ENCODE results near the gene CEBPE. TPM values are rescaled to one million over a fixed set of nuclear protein-coding genes. Genes with fewer than 3 reads are reported as not detected.

Gene CEBPE
- polyA plus RNA-seq, 1 of the 3 experiments (the other 2 are of a cell fraction): not detected

GRCh38 chr14:23140371-23140770 lies 21.3 kb upstream of the CEBPE start:
- Histone ChIP-seq H3K4me3 (ENCODE audit: low read depth in 2 of 2, low read length in 1 of 2) (no peak overlapping the region), H3K36me3 (replicated peaks in 1 of 2; ENCODE audit: control insufficient read depth in 1 of 2, insufficient read depth in 2 of 2, low read length in 1 of 2) (no peaks in the 10 kb centered on the region), H4K20me1 (ENCODE audit: insufficient read depth) (no peaks in the 10 kb centered on the region), H3K27me3 (ENCODE audit: insufficient read depth) (no peaks in the 10 kb centered on the region; the same call in 1 of the 2 replicates), H3K4me1 (ENCODE audit: control insufficient read depth in 1 of 2, insufficient read depth in 2 of 2, low read depth in 1 of 2, low read length in 1 of 2) (no peaks in the 10 kb centered on the region; a peak in 1 of 4 replicates), H3K27ac (ENCODE audit: low read depth in 2 of 2, low read length in 1 of 2) (no peak overlapping the region), H3K9me2 (no peaks in the 10 kb centered on the region), H3K4me2 (no peak overlapping the region), H3K79me2 (ENCODE audit: insufficient read depth) (no peaks in the 10 kb centered on the region), H2AFZ (ENCODE audit: low read depth) (no peak overlapping the region), H3K9me3 (no peaks in the 10 kb centered on the region), H3K9ac (no peak overlapping the region), H3F3A (replicated peaks; ENCODE audit: insufficient read depth) (no peaks in the 10 kb centered on the region)
- CTCF ChIA-PET: interaction anchor here (3.2 kb wide), 1 partner anchor 19 kb away, joined by 28 read pairs; no protein-coding TSS in a partner anchor
- TF ChIP-seq SIN3A (IDR thresholded peaks at IDR 0.05; ENCODE audit: borderline replicate concordance, low read depth, low read length): no peak
- WGBS (ENCODE audit: low lambda C conversion rate): 52% methylated on average over 5 of the region's 6 CpGs
- DNase-seq: no peak
- POLR2A ChIA-PET: no interaction called here

- Histone ChIP-seq H3K4me2 (no peak overlapping the region), H3K36me3 (replicated peaks in 1 of 2; ENCODE audit: control insufficient read depth in 1 of 2, insufficient read depth in 2 of 2, low read length in 1 of 2) (no peaks in the 10 kb centered on the region), H4K20me1 (ENCODE audit: insufficient read depth) (no peaks in the 10 kb centered on the region), H3K9me3 (no peaks in the 10 kb centered on the region), H3K27ac (ENCODE audit: low read depth in 2 of 2, low read length in 1 of 2) (no peak overlapping the region), H3F3A (replicated peaks; ENCODE audit: insufficient read depth) (no peaks in the 10 kb centered on the region), H3K27me3 (ENCODE audit: insufficient read depth) (no peaks in the 10 kb centered on the region; the same call in 1 of the 2 replicates), H2AFZ (ENCODE audit: low read depth) (no peak overlapping the region), H3K4me1 (ENCODE audit: control insufficient read depth in 1 of 2, insufficient read depth in 2 of 2, low read depth in 1 of 2, low read length in 1 of 2) (no peaks in the 10 kb centered on the region; a peak in 1 of 4 replicates), H3K4me3 (ENCODE audit: low read depth in 2 of 2, low read length in 1 of 2) (no peak overlapping the region), H3K79me2 (ENCODE audit: insufficient read depth) (no peaks in the 10 kb centered on the region), H3K9ac (no peak overlapping the region), H3K9me2 (no peaks in the 10 kb centered on the region)
- CTCF ChIA-PET: no interaction called here
- WGBS (ENCODE audit: low lambda C conversion rate): 37% methylated on average over 2 of the region's 2 CpGs
- no peak for DNase-seq
- POLR2A ChIA-PET: no interaction called here
- TF ChIP-seq NFIC (IDR thresholded peaks at IDR 0.05; ENCODE audit: borderline replicate concordance): no peak
- TF ChIP-seq USF1 (IDR thresholded peaks at IDR 0.05; ENCODE audit: borderline replicate concordance, low read depth): no peak
- TF ChIP-seq MEF2A (IDR thresholded peaks at IDR 0.05; ENCODE audit: borderline replicate concordance, low read depth): no peak
- TF ChIP-seq MAX (IDR thresholded peaks at IDR 0.05; ENCODE audit: low read depth): no peak
- TF ChIP-seq POLR2AphosphoS5 (IDR thresholded peaks at IDR 0.05; ENCODE audit: low read depth, low read length): no peak
- TF ChIP-seq MXI1 (IDR thresholded peaks at IDR 0.05; ENCODE audit: low read depth, low read length): no peak
- TF ChIP-seq RAD21 (IDR thresholded peaks at IDR 0.05; ENCODE audit: low read length): no peak
- TF ChIP-seq USF2 (IDR thresholded peaks at IDR 0.05; ENCODE audit: borderline replicate concordance, low read depth, low read length): no peak
- TF ChIP-seq RFX5 (IDR thresholded peaks at IDR 0.05; ENCODE audit: low read length): no peak
These were observed 20.8 kb upstream of the CEBPE start for GRCh38 chr14:23139874-23140273.

All from SK-N-SH (cell line).